AG09319 (cell line): ENCODE measurements around the gene RGS2.

Experiments
- DNase-seq: peaks from one replicate; pipeline ENCODE4 v3.0.0-alpha.2; 2010; ENCODE audit warnings: low read depth; ENCODE audit errors: extremely low read depth
- CTCF ChIP-seq: IDR thresholded peaks from 2 replicates; pipeline ENCODE4 v1.5.1; 2011; ENCODE audit warnings: low read depth, mild to moderate bottlenecking, inconsistent platforms, low read length, moderate library complexity

Gene RGS2

GRCh38 chr1:192805832-192806323 is 3.0 kb upstream of the RGS2 start:
- peak; percentile 77 for DNase-seq

GRCh38 chr1:192807211-192808162 is 1.4 kb upstream of the RGS2 start:
- peak; percentile 43 for TF ChIP-seq CTCF
- no peak for DNase-seq

More at GRCh38 chr1:192805832-192806323, 3.0 kb upstream of the RGS2 start:
- peak; percentile 53 for TF ChIP-seq CTCF

- no peak for TF ChIP-seq CTCF
- DNase-seq, result no peak
These were observed 699 bp upstream of the RGS2 start for GRCh38 chr1:192808163-192808517.

- TF ChIP-seq CTCF, result no peak
These were observed 741 bp downstream of the RGS2 start for GRCh38 chr1:192809307-192810252.

GRCh38 chr1:192810253-192810880 is 1.5 kb downstream of the RGS2 start:
- no peak for TF ChIP-seq CTCF
- DNase-seq, result no peak

More at GRCh38 chr1:192809307-192810252, 741 bp downstream of the RGS2 start:
- no peak for DNase-seq

GRCh38 chr1:192811006-192811405 is 2.2 kb downstream of the RGS2 start:
- no peak for DNase-seq
- TF ChIP-seq CTCF, result no peak
